Fibroblast of peridontal ligament (primary cell): ENCODE measurements around the gene COL5A1.

ENCODE experiments used
- DNase-seq: peaks from one replicate; pipeline ENCODE4 v3.0.0-alpha.2; 2010; ENCODE audit errors: extremely low read depth

COL5A1 gene

DNA sequence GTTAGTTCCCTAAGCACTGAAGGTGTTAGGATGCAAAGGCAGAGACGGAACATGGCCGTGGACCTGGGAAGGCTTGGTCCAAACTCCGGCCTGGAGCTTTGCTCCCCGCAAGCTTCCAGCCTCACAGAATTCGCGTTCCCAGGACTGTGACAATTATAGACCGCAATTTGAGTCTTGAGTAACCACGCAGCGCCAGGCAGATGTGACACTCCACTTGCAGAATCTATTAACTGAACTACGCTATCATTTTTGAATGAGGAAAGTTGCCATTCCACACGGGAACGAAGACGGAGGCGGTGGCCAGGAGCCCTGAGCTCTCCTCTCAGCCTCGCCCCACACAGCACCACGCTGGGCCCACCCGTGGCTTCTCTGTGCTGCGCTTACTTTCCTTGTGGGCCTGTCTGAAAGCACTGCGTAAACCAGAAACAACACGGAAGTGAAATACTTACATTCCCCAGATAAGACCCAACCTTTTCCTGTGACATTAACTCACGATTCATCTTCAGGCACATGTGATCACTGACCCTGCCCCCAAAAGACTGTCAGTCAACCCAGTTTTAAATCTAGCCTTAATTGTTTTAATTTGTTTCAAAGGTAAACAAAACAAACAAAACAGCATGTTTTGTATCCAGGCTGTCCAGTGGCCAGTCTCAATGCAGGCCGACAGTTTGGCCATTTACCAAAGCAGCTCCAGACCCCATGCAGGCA is 16.1 kb upstream of the COL5A1 start:
- no peak for DNase-seq

DNA sequence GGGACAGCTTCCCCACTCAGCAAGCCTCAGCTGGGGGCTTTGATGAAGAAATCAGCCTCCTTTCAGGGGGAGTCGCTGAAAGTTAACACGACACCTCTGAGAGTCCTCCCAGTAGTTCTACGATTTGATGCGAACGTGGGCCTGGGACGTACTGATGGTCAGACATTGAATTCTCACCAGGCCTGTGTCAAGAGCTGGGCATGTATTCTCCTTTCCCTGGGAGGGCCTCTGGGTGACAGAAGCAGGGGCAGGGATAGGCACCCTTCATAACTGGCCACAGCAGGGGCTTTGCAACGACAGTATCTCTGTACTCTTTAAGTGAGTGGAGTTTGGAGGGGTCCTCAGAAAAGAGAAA is 15.6 kb upstream of the COL5A1 start:
- DNase-seq, result no peak

DNA sequence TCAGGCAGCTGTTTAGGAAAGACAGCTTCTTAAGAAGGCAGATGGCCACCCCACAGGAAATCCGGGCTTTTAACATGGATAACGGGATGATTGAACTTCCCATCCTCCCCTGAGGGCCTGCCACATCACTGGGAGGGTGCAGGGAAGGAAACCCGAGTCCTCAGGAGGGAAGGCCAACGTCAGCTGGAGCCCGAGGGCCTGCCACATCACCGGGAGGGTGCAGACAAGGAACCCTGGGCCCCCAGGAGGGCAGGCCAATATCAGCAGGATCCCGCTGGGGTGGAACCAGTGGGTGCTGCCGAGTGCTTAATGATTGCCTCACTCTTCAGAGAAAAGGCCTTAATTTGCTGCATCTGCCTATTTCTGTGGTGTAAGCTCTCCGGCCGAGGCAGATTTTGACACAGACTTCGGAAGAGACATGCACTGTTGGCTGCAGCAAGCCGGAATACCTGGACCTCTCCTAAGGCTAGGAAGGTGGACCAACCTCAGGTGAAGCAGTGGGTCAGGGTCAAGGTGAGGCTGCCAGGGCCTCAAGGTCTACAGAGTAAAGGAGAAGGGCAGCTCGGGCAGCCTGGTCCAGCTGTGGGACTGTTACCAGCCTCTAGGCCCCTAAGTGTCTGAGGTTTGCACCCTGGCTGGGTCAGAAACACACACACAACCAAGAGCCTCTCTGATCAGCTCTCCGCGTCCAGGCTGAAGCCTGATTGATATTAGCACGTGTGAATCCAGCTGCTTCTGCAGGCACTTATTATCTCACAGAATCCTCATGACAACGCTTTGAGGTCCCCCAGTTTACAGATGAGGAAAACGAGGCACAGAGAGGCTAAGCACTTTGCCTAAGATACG is 14.8 kb upstream of the COL5A1 start:
- DNase-seq, result peak; percentile 38

DNA sequence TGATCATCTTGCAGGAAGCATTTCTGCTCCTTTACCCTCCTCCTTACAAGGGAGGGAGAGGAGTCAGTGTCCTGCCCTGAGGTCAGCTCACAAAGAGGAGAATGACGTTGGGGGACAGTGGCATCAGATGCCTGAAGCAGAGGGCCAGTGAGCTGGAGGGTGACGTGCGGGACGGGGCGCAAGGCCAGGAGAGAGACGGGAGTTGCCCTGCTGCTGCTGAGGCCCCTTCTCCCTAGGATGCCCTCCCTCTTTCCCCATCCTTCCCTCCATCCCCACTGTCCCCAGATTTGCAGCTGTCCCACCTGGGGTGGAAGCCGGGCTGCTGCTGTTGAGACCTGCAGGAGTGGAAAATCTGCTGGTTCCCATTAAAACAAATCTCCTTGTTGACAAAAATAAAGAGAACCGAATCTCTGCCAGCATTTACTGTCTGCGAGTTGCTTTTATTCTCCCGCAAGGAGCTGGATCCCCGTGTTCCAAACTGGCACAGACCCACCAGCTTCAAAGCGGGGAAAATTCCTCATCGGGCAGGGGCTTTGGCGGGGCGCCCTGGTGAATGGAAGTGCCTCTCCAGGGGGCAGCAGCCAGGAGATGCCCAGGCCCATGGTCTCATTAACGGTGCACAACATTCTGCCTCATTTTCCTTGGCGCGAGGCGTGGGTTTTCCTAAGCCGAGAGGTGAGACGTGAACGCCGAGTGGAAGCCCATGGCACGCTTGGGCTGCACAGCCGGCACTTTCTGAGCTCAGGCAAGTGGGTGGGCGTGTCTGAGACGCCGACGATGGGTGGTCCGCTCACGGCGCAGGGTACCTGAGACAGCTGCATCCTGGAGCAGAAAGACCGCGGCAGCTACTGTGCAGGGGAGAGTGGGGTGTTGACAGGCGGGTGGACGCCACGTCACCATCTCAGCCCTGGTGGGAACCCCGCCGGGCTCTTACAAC is 13.9 kb upstream of the COL5A1 start:
- no peak for DNase-seq

DNA sequence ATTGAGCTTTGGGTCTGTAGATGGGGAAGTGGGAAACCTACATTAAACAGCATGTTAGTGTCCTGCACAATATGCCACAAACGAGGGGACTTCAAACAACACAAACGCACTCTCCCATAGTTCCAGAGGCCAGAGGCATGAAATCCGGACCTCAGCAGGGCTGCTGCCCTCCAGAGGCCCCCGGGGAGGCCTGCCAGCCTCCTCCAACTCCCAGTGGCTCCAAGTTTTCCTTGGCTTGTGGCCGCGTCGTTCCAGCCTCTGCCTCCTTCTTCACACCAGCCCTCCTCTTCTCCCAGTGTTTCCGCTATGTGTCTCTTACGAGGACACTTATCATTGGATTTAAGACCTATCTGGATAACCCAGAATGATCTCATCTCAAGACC is 13.3 kb upstream of the COL5A1 start:
- DNase-seq, result no peak

DNA sequence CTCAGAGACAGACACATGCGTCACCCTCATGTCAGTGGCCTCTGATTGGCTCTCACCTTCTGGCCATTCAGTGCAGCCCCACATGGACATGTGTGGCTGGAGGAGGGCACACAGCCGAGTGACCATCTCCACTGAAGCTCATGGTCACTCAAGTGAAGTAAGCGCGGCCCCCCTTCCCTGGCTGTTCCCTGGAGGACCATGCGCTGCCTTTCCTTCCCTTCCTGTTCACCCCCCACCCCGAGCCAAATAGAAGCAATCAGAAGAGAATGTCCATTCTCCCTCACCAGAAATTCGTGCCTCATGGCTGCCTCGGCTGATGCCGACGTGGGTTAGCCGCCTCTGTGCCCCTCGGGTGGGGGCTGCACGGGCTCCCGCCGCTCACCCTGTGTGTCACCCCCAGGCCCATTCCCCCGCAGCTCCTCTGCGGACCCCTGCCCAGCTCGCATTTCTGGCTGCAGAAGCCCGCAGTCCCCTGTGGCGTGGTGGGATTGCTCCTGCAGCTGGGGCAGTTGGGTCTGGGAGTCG is 12.5 kb upstream of the COL5A1 start:
- no peak for DNase-seq

DNA sequence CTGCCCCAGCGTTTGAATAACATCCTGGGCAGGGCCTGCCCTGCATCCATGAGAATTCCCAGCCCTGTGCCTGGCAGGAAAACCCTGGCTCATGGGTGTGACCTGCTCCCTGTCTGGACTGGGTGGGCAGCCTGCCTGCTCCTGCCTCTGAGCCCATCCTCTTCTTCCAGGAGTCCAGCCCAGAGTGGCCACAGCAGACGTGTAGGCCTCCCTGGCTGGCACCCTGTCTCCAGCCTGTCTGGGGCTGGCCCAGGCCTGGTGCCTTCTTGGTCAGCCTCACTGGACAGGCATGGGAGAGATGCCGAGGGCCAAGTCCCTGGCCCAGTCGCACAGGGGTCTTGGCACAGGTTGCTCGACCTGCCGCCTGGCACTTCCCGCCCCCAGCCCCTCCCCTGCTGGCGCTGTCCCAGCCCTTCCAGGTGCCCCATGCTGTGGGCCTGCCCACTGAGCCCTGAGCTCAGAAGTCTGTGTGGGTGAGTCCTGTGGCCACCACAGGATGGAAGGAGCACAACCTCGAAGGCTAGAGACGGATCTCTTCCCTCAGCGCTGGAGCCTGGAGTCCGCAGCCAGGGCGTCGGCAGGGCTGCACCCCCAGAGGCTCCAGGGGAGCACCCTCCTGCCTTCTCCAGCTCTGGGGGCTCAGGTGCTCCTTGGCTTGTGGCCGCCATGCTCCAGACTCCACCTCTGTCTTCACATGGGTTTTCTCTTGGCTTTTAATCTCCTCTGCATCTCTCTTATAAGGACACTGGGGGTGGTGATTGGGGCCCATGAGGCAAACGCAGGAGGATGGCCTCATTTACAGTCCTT is 11.8 kb upstream of the COL5A1 start:
- DNase-seq, result no peak

DNA sequence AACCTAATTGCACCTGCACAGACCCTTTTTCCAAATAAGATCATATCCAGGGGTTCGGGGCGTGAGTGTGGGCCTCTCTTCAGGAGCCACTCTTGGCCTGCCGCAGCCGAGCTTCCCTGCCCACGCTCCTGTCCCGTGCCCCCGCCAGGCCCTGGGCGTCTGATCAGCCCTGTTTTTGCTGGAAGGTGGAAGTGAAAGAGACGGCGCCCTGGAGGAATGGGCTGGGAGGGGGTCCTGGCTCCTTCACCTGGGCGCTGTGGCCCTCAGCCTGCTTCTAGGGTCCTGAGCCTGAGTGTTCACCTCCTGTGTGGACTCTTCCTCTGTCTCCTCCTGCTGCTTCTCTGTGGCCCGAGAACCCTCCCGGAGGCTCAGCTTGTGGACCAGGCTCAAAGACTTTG is 11.2 kb upstream of the COL5A1 start:
- no peak for DNase-seq

DNA sequence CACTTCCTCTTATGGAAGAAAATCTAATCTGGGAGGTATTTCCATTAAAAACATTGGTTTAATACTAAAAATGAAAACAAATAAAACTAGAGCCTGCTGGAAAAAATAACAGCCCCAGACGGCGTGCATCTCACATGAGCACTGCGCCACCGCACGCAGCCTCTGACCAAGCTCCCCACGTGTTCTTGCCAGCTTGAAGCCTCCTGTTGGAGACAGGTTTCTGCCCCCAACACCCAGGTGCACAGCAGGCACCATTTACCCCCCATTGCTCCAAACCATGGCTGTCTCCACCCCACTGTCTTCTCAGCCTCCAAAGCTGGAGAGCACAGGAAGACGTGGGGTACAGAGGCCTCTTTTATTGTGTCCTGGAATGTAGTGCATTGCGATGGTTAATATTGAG is 10.7 kb upstream of the COL5A1 start:
- DNase-seq, result no peak

DNA sequence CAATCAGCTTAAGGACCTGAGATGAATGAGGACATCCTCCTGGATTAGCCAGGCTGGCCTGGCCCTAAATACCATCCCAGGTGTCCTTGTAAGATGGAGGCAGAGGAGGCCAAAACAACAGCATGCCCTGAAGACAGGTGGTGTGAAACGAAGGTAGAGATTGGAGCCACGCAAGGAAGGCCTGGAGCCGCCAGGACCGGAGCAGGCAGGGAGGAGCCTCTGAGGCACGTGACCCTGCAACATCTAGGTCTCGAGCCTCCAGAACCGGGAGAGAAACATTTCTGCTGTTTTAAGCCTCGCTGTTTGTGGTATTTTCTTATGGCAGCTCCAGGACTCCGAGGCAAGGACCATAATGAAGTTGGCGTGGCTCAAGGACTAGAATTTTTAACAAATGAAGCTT is 9.7 kb upstream of the COL5A1 start:
- no peak for DNase-seq

DNA sequence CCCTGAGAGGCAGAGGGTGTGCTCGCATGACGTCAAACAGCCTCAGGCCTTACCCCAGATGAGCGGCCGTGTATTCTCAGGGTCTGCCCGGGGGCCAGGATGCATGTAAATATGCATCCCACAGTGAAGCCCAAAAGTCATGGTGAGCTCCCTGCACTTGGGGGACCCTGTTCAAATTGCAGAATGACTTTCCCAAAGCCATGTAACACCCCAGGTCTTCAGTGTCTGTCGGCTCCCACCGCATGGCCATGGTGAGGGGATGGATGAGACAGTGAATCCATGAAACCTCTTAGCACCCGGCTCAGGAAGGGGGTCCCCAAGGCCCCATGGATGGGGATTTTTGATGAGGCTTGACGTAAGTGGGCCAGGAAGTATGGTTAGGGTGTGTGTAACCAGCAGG is 9.3 kb upstream of the COL5A1 start:
- DNase-seq, result no peak

DNA sequence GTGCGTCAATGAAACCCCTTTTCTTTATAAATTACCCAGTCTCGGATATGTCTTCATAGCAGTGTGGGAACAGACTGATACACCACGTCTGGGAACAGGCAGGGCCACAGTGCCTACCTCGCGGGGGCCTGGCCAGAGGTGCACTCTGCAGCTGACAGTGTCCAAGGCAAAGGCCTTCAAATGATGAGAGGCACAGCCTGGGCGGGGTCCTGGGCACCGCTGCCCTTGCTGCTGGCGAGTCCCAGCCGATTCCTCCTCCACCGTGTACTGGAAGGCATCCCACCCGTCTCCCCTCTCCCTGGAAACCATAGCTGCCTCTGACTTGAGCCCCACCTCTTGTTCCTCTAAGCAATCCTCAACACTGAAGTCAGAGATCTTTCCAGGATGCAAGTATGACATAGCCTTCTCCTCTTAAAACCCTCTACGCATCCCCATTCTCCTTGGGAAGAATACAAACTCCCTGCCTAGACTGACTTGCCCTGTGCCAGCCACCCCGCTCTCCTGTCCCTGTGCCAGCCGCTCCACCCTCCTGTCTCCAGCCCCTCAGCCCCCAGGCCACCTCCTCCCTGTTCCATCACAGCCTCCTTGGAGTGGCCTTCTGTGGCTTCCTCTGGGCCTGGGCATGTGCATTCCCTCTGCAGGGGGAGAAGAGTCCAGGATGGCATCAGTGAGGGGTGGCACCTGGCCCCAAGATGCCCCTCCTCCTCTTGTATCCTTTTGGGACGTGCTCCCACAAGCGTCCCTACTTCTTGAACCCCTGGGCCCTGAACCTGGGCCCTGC is 8.1 kb upstream of the COL5A1 start:
- DNase-seq, result no peak

DNA sequence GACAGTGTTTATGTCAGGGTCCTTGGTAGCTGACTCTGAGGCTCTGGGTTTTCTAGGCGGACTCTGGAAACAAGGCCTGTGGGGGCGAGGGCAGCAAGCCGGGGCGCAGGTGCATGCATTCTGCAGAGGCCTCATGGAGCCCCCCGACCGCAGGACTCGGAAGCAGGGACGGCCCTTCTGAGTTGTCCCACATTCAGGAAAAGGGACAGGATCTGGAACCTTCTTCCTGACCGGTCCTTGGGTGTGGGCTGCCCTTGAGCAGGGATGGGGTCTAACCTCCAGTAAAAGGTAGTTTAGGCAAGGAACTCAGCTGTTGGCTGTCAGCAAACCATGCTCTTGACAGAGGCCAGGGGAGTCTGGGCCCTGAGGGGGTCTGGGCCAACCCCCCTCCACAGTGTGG is 7.4 kb upstream of the COL5A1 start:
- DNase-seq, result no peak

DNA sequence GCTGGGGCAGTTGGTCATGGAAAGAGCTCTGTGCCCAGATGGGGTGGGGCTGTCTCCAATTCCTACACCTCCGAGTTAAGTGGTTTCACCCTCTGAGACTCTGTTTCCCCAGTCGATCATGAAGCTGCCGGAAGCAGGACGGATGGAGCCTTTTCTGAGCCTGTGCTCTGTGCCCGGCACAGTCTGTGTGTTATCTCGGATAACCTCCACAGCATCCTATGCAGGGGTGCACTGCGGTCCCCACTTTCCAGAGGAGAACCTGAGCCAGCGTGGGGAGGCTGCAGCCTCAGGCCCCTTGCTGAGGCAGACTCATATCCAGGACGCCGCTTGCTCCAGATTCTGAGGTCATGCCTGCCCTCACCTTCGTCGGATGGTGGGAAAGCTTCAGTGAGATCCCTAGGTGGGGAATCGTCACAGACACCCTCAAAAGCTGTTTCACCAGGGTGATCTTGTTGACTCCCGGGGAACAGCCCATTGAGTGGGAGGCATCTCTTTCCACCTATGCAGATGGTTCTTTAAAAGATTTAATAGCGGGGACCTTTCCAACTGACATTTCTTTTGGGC is 6.9 kb upstream of the COL5A1 start:
- no peak for DNase-seq

DNA sequence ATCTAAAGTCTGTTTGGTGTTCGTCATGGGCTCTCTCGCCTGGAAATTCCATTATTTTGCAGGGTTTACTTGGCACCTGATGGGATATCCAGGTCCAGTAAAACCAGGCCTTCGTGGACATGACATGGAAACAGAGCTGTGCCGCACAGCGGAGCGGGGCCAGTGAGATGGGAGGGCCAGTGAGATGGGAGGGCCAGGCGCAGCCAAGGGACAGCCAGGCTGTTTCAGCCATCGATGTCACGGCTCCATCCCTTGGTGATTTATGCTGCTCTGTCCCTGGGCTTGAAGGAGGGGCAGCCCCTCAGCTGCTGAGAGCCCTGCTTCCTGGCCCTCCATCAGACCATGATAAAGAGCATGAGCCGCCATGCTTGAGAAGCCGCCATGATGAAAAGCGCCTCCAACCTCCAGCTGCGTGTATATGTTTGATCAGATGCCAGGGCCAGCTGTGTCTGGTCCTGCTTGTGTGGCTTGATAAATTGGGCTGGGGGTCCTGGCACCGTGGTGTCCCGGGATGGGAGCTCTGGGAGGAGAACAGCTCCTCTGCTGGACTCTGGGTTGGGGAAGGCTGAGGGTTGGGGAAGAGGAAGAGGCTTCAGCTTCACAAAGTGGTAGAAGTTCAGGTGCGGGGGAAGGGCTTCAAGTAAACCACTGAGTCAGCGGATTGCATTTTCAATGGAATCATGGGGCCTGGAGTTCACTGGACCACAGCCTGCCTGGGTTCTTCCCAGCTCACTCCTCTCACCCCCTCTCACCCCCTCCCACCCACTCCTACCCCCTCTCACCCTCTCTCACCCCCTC is 6.1 kb upstream of the COL5A1 start:
- no peak for DNase-seq

DNA sequence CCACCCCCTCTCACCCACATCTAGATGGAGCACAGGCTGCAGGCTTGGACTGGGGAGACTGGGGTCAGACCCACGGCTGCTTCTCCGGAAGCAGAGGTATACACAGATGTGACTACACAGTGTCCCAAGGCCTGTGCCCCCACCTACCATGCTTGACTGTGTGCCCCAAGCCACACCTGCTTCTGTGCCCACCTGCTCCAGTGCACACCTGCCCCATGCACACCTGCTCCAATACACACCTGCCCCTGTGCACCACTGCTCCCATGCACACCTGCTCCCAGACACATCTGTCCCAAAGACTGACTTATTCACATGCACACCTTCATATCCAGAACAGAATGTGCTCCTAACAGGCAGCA is 5.5 kb upstream of the COL5A1 start:
- no peak for DNase-seq

DNA sequence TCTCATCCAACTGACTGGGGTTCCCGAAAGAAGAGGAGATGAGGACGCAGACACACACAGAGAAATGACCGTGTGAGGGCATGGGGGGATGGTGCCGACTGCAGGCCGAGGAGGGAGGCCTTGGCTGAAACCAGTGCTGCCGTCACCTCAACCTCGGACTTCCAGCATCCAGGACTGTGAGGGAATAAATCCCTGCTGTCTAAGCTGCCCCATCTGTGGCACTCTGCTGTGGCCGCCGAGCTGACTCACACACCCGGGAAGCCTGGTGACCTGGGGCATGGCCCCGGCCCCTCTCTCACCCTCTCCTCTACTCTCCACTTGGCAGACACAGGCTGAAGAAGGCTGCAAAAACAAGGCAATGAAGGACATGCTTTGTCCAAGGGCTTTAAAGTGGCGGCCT is 4.4 kb upstream of the COL5A1 start:
- peak; percentile 18 for DNase-seq

DNA sequence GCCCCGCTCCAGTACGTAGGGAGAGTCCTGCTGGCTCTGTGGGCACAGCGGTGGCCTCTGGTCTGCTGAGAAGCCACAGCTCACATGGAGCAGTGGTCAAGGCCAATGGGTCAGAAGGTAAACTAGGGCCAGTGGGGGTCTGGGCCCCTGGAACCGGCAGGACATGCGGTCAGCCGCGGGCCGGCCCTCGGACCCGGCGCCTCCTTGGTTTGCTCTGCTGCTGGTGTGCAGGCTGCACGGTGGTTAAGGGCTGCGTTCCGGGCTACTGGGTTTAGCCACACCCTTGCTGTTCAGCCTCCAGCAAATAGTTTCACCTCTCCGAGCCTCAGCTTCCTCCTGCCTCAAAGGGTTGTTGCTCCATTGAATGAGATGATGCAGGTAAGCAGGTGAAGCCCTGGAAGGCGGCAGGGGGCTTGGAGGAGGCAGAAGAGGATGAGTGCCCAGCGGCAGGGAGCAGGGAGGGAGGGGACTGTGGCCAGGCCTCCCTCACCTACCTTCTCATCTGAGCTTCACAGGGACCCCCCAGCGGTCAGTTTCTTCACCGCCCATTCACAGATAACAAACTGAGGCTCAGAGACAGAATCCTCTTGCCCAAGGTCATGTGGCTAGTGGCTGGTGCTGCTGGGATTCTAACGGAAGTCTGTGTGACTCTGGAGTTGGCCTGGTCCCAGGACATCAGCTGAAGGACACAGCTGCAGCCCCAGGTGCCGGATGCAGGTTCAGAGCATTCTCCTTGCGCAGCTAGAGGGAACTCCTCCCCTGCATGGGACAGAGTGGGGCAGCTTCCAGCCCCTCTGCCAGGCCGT is 3.7 kb upstream of the COL5A1 start:
- no peak for DNase-seq
